MM.1S (cell line): ENCODE data around the gene TEKT2.

Source experiments
- DNase-seq: peaks from one replicate; pipeline ENCODE4 v3.0.0-alpha.2; 2015
- H2AFZ ChIP-seq: fragments of 300-600 bp; sonication (generic); 2 replicates; pipeline ENCODE4 v1.6.0; 2016; ENCODE audit warnings: antibody characterized with exemption, low read length
- H3F3A ChIP-seq: fragments of 300-600 bp; sonication (generic); 2 replicates; pipeline ENCODE4 v1.6.1; 2016; ENCODE audit warnings: mild to moderate bottlenecking, antibody characterized with exemption, low read length, moderate library complexity, mixed read lengths; ENCODE audit not compliant: insufficient read depth
- H3K27ac ChIP-seq: fragments of 300-600 bp; sonication (generic); 2 replicates; pipeline ENCODE4 v1.5.1; 2016; ENCODE audit warnings: mild to moderate bottlenecking, low read length
- H3K27me3 ChIP-seq: fragments of 300-600 bp; sonication (generic); replicated peaks from 2 replicates; pipeline ENCODE4 v1.6.0; 2016; ENCODE audit warnings: low read length; ENCODE audit not compliant: insufficient read depth
- H3K36me3 ChIP-seq: fragments of 300-600 bp; sonication (generic); replicated peaks from 2 replicates; pipeline ENCODE4 v1.6.1; 2016; ENCODE audit warnings: mild to moderate bottlenecking, low read length, mixed read lengths; ENCODE audit not compliant: insufficient read depth
- H3K4me1 ChIP-seq: fragments of 300-600 bp; sonication (generic); 2 replicates; pipeline ENCODE4 v1.6.1; 2016; ENCODE audit warnings: low read length, mixed read lengths
- H3K4me2 ChIP-seq: fragments of 300-600 bp; sonication (generic); 2 replicates; pipeline ENCODE4 v1.6.0; 2016; ENCODE audit warnings: low read depth, low read length
- H3K4me3 ChIP-seq: fragments of 300-600 bp; sonication (generic); 2 replicates; pipeline ENCODE4 v1.5.1; 2016; ENCODE audit warnings: low read length, mixed read lengths
- H3K79me2 ChIP-seq: fragments of 300-600 bp; sonication (generic); 2 replicates; pipeline ENCODE4 v1.6.1; 2016; ENCODE audit warnings: mixed run types, low read length, mixed read lengths
- H3K9ac ChIP-seq: fragments of 300-600 bp; sonication (generic); 2 replicates; pipeline ENCODE4 v1.6.1; 2016; ENCODE audit warnings: low read length, mixed read lengths
- H3K9me2 ChIP-seq: fragments of 300-600 bp; sonication (generic); replicated peaks from 2 replicates; pipeline ENCODE4 v1.6.1; 2016; ENCODE audit warnings: mild to moderate bottlenecking, low read length, mixed read lengths; ENCODE audit not compliant: insufficient read depth
- H3K9me3 ChIP-seq: fragments of 300-600 bp; sonication (generic); replicated peaks from 2 replicates; pipeline ENCODE4 v1.6.1; 2016; ENCODE audit warnings: mild to moderate bottlenecking, low read length, mixed read lengths; ENCODE audit not compliant: insufficient read depth
- H4K20me1 ChIP-seq: fragments of 300-600 bp; sonication (generic); 2 replicates; pipeline ENCODE4 v1.6.1; 2016; ENCODE audit warnings: mild to moderate bottlenecking, low read length, moderate library complexity, mixed read lengths; ENCODE audit not compliant: insufficient read depth
- EZH2 ChIP-seq: fragments of 300-600 bp; sonication (generic); optimal IDR thresholded peaks from 2 replicates; pipeline ENCODE3; 2017; ENCODE audit warnings: low read depth, mild to moderate bottlenecking, antibody characterized with exemption, low read length, mixed read lengths
- EZH2phosphoT487 ChIP-seq: fragments of 300-600 bp; sonication (generic); IDR thresholded peaks from 2 replicates; pipeline ENCODE4 v1.6.1; 2018; ENCODE audit warnings: antibody characterized with exemption, low read length
- TF ChIP-seq, protein P1 (sequence below): fragments of 300-600 bp; sonication (generic); IDR thresholded peaks from 2 replicates; pipeline ENCODE4 v1.5.1; 2016; ENCODE audit warnings: antibody characterized with exemption, low read length, mixed read lengths

Gene TEKT2

DNA sequence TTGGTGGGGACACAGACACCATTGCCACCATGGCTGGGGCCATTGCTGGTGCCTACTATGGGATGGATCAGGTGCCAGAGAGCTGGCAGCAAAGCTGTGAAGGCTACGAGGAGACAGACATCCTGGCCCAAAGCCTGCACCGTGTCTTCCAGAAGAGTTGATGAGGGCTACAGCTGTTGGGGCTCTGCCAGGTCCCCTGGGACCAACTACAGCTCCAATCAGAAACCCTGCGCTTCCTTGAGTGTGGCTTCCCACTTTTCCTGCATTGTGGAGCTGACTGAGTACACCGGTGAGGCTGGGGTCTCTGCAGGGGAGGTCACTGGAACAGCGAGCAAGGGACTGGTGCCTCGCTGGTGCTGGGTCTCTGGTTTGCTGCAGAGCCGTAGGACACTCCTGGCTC, 9.3 kb downstream of the TEKT2 start:
- H3K79me2 ChIP-seq: peaks cover 32% of the 10 kb centered on the region
- 0 out of 2 replicates have a peak, but pooled peaks cover 5% of the 10 kb centered on the region for H3K4me1 ChIP-seq
- no peaks in the 10 kb centered on the region for H3K9me3 ChIP-seq
- H3K27me3 ChIP-seq: no peaks in the 10 kb centered on the region
- H3K9me2 ChIP-seq: no peaks in the 10 kb centered on the region
- no peak overlapping the region for H2AFZ ChIP-seq
- no peaks in the 10 kb centered on the region; the same call in 1 of the 2 replicates for H3F3A ChIP-seq
- no peak for DNase-seq
- no peaks in the 10 kb centered on the region for H3K36me3 ChIP-seq
- no peak overlapping the region for H3K27ac ChIP-seq
- TF ChIP-seq EZH2: no peak
- TF ChIP-seq, protein P1, sequence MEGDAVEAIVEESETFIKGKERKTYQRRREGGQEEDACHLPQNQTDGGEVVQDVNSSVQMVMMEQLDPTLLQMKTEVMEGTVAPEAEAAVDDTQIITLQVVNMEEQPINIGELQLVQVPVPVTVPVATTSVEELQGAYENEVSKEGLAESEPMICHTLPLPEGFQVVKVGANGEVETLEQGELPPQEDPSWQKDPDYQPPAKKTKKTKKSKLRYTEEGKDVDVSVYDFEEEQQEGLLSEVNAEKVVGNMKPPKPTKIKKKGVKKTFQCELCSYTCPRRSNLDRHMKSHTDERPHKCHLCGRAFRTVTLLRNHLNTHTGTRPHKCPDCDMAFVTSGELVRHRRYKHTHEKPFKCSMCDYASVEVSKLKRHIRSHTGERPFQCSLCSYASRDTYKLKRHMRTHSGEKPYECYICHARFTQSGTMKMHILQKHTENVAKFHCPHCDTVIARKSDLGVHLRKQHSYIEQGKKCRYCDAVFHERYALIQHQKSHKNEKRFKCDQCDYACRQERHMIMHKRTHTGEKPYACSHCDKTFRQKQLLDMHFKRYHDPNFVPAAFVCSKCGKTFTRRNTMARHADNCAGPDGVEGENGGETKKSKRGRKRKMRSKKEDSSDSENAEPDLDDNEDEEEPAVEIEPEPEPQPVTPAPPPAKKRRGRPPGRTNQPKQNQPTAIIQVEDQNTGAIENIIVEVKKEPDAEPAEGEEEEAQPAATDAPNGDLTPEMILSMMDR: no peak
- TF ChIP-seq EZH2phosphoT487: no peak
- H4K20me1 ChIP-seq: no peaks in the 10 kb centered on the region
- no peak overlapping the region for H3K9ac ChIP-seq
- H3K4me2 ChIP-seq: no peak overlapping the region
- H3K4me3 ChIP-seq: no peak overlapping the region

DNA sequence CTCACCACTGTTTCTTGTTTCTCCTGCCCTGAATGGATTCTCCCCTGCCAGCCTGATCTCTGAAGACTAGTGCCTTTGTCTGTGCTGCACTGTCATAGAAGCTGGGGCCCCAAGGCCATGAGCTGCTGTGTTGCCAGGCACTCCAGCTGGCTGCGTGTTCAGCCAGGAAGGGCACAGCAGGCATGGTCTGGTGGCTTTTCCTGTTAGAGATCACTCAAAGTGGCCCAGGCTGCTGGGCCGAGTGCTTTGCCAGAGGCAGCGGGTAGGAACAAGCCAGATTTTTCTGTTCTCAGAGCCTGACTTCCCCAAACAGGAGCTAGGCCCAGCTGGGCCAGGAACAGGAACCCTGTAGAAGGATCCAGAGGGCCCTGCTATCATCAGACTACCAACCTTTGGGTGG, 10.0 kb downstream of the TEKT2 start:
- Histone ChIP-seq H3K79me2 (peaks cover 30% of the 10 kb centered on the region), H3K9ac (no peak overlapping the region), H3F3A (no peaks in the 10 kb centered on the region; the same call in 1 of the 2 replicates), H3K27me3 (no peaks in the 10 kb centered on the region), H2AFZ (no peak overlapping the region), H3K4me3 (no peak overlapping the region), H3K36me3 (no peaks in the 10 kb centered on the region), H3K4me2 (no peak overlapping the region), H3K9me3 (no peaks in the 10 kb centered on the region), H3K4me1 (0 out of 2 replicates have a peak, but pooled peaks cover 5% of the 10 kb centered on the region), H3K9me2 (no peaks in the 10 kb centered on the region), H4K20me1 (no peaks in the 10 kb centered on the region), H3K27ac (no peak overlapping the region)
- TF ChIP-seq EZH2 (no peak), EZH2phosphoT487 (no peak)
- TF ChIP-seq, protein P1: no peak
- no peak for DNase-seq

- no peak overlapping the region for H3K9ac ChIP-seq
- H3K4me2 ChIP-seq: no peak overlapping the region
- H3K9me3 ChIP-seq: no peaks in the 10 kb centered on the region
- H3F3A ChIP-seq: no peaks in the 10 kb centered on the region; the same call in 1 of the 2 replicates
- H3K27me3 ChIP-seq: no peaks in the 10 kb centered on the region
- H3K4me1 ChIP-seq: 0 out of 2 replicates have a peak, but pooled peaks cover 5% of the 10 kb centered on the region
- no peak overlapping the region for H2AFZ ChIP-seq
- peaks cover 23% of the 10 kb centered on the region for H3K79me2 ChIP-seq
- no peak overlapping the region for H3K27ac ChIP-seq
- no peaks in the 10 kb centered on the region for H3K36me3 ChIP-seq
- TF ChIP-seq, protein P1: no peak
- no peak for TF ChIP-seq EZH2phosphoT487
- TF ChIP-seq EZH2: no peak
- no peaks in the 10 kb centered on the region for H4K20me1 ChIP-seq
- DNase-seq: no peak
- H3K4me3 ChIP-seq: no peak overlapping the region
- no peaks in the 10 kb centered on the region for H3K9me2 ChIP-seq
Measured at GRCh38 chr1:36094621-36095061, 10.7 kb downstream of the TEKT2 start.
